GM19324 (cell line): Measurements from ENCODE around the gene CDC25A.
A peak's percentile ranks its signal among the peaks of the same experiment; 100 is the strongest.
"Not testable (repeated sequence)": the region's sequence is repeated elsewhere in the genome, so short reads cannot be mapped to it uniquely, and the experiment has no call there.

Experiments used
- ATAC-seq: cut with Tn5 transposase; IDR thresholded peaks from one replicate; pipeline ENCODE4 v1.9.1; 2021; ENCODE audit warnings: mild to moderate bottlenecking, moderate library complexity; ENCODE audit not compliant: unreplicated experiment, low FRiP score

Gene CDC25A

DNA sequence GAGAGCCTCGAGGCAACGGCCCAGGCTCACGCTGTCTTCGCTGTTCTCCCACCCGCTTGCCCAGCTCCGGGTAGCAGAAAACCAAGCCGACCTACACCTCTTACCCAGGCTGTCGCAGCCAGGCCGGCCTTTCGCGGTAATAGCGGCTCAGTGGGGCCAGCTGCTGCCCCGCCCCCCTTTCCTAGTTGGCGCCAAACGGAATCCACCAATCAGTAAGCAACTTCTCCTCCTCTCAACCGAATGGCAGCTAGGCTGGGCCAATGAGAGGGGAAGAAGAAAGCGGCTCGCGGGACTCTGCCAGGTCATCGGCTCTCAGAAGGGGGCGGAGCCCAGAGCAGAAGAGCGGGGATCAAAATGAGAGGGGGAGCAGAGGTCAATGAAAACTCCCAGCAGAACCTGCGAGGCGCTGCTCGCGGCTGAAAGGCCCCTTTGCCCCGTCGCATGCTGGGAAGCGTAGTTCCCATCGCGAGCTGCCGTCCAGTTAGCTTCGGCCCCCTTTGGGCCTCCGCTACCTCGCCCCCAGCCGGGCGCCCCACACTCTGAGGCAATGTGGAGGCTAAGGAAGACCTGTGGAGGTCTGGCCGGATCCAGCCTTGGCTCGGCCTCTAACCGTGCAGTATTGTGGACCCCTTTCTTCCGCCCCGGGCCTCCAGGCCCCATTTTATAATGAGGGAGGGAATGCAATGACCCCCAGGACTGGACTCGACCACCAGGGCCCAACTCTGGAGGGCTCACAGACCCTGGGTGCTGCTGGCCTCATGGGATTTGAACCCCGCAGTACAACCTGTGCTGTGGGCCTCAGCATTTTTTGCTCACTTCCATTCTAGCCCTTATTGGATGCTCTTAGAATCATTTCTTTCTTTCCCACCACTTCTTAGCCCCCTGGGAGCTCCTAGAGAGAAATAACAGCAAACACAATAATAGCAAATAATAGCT lies at the start of gene CDC25A:
Gene CDC25A, minus strand, starts transcription at position 152 of the 936 bp plus-strand sequence. CDS start 470 bp downstream, outside the sequence.
- ATAC-seq = peak; percentile 89

- ATAC-seq = no peak
Measured at GRCh38 chr3:48236531-48236930, 48.3 kb upstream of the CDC25A start.

DNA sequence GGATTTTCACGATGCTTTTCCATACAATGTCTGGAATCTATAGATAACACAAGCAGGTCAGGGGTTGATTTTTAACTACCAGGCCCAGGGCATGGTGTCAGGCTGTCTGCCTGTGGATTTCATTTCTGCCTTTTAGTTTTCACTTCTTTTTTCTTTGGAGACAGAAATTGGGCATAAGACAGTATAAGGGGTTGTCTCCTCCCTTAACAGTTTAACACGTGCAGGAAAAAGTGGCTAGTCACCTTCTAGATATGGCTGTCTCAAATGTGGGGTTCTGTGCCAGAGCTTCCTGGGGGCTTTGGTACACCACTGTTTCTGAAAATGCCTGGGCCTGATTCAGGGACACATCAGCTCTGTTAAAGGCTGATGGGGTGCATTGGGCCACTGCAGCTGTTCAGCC lies 45.3 kb upstream of the CDC25A start:
- no peak for ATAC-seq

- ATAC-seq = no peak
Measured at GRCh38 chr3:48232734-48233133, 44.5 kb upstream of the CDC25A start.

DNA sequence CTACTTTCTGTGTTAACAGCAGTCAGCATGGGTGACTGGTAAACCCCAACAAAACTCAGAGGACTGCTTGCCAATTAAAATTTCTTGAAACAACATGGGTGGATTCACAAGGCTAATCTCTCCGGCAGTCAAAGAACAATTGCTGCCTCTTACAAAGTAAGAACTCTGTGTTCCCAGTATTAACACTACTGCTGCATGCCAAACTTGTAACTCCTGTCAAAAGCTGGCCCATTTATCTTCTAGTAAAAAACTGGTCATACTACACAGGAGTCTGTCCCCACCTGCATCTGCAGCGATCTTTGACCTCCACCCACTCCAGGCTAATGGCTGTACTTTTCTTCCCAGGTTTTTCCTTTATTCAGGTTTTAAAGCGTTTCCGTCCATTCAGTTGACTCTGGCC lies 44.0 kb upstream of the CDC25A start:
- ATAC-seq = no peak

- ATAC-seq = no peak
Measured at GRCh38 chr3:48226939-48227338, 38.7 kb upstream of the CDC25A start.

- no peak for ATAC-seq
Measured at GRCh38 chr3:48225587-48225986, 37.4 kb upstream of the CDC25A start.

DNA sequence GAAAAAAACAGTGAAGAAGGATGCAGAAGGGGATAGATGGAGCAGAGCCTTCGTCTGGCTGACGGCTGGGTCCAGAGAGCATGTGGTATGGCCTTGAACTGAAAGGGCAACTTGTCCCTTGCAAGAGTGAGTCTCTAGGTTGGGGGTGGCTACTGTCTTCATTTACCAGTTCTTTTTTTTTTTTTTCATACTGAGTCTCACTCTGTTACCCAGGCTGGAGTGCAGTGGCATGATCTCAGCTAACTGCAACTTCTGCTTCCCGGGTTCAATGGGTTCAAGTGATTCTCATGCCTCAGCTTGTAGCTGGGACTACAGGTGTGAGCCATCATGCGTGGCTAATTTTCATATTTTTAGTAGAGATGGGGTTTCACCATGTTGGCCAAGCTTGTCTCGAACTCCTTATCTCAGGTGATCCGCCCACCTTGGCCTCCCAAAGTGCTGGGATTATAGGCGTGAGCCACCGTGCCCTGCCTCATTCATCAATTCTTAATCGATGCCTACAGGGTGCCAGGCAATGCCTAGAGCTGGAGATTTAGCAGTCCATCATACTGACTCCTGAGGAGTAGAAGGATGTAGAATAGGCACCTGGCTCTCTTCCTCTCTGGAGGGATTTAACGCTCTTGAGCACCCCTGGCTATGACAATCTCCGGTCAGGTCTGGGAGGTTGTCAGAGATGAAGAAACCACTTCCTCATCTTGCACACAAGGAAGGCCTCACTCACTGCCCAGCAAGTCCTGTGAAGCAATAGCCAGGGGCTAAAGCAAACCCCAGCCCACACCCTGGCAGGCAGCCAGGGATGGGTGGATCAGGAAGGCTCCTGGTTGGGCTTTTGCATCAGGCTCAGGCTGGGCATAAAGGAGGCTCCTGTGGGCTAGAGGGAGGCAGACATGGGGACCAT lies 34.6 kb upstream of the CDC25A start, which contains the start of gene CAMP:
Gene CAMP, plus strand, starts transcription at position 880 of the 898 bp plus-strand sequence. Its CDS starts 17 bp downstream, at position 897.
- peak; percentile 59 for ATAC-seq

DNA sequence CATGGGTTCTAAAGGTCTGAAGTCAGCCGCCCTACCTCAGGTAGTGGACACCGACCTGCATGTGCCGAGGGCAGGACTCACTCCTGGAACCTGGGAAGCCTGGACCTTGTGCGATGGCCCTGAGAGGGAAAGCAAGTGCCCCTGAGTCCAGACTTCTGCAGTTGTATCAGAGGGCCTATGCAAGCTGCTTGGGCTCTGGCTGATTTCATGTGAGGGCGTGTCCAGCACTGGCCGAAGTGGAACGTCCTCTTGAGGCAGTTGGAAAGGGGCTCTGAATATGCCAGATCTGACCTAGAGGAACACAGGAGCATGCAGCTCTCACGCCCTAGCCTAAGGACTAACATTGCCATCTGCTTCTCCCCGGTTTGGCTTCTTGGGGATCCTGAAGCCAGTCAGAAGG lies 32.5 kb upstream of the CDC25A start:
- ATAC-seq = no peak

DNA sequence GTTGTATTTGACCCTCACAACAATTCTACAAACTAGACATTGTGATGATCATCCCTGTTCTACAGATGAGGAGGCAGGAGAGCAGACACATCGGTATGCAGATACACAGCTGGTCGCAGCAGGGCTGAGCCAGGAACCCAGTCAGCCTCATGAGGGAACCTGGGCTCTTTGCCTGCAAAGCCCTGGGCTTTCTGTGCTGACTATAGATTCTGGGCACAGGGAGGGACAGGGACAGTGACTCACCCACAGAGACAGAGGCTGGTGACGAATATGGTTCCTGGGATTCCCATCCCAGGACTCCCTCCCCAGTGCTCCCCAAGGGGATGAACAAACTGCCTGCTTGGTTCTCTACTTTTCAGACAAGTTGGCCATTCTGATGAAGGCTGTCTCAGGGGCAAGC lies 31.3 kb upstream of the CDC25A start:
- ATAC-seq = no peak

GRCh38 chr3:48218537-48218936 lies 30.3 kb upstream of the CDC25A start:
- no peak for ATAC-seq

- ATAC-seq = no peak
Measured at GRCh38 chr3:48217449-48217848, 29.2 kb upstream of the CDC25A start.

DNA sequence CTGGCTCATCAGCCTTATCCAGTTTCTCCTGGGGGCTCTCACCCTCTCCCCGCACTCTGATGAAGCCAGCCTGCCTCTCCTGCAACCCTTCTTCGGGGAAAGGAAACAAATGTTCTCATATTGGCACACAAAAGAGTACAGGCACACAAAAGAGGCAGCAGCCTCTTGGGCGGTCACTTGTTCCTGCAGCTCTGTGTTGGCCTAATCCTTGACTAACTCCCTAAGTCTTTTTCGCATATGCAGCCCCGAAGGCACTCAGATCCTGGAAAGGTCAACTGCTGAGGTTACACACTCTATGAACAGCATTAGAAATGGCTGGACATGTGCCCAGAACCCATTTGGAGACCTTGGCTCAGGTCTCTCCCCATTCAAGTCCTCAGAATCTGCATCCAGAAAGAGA lies 27.7 kb upstream of the CDC25A start:
- ATAC-seq = no peak

- ATAC-seq = no peak
Measured at GRCh38 chr3:48215466-48215865, 27.2 kb upstream of the CDC25A start.

DNA sequence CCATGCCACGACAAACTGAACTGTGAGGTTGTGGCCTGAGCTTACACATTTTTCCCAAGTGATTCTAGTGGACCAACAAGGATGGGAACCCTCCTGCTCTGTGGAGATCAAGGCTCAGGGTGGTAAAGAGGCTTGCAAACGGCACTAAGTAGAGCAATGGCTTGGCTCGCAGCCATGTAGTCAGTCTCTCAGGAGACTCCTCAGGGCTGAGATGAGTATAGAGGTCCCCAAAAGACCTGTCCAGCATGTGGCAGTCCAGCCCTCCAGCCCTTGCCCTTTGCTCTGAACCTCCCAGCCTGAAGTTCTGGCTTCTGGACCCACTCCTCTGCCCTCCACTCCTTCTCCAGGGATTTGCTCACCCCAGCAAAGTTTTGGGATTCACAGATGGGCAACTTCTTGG lies 26.8 kb upstream of the CDC25A start:
- ATAC-seq = no peak

- no peak for ATAC-seq
Measured at GRCh38 chr3:48214225-48214624, 26.0 kb upstream of the CDC25A start.

DNA sequence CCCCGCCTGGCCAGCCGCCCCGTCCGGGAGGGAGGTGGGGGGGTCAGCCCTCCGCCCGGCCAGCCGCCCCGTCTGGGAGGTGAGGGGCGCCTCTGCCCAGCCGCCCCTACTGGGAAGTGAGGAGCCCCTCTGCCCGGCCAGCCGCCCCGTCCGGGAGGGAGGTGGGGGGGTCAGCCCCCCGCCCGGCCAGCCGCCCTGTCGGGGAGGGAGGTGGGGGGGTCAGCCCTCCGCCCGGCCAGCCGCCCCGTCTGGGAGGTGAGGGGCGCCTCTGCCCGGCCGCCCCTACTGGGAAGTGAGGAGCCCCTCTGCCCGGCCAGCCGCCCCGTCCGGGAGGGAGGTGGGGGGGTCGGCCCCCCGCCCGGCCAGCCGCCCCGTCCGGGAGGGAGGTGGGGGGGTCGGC lies 23.6 kb upstream of the CDC25A start:
- ATAC-seq = not testable (repeated sequence)

GRCh38 chr3:48210534-48210933 lies 22.3 kb upstream of the CDC25A start:
- not testable (repeated sequence) for ATAC-seq

DNA sequence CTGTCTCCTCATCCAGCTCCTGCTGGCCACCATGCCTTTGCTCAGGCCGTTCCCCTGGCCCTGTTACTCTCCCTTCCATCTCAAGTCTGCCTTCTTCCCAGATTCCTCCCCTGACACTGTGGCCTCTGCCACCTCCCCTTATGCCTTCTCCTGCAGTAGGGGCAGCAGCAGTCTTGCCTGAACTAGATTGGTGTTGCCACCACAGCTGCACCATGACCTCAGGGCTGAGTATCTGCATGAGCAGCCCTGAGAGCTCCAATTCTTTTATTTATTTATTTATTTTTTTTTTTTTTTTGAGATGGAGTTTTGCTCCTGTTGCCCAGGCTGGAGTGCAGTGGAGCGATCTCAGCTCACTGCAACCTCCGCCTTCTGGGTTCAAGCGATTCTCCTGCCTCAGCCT lies 21.2 kb upstream of the CDC25A start:
- ATAC-seq = no peak

DNA sequence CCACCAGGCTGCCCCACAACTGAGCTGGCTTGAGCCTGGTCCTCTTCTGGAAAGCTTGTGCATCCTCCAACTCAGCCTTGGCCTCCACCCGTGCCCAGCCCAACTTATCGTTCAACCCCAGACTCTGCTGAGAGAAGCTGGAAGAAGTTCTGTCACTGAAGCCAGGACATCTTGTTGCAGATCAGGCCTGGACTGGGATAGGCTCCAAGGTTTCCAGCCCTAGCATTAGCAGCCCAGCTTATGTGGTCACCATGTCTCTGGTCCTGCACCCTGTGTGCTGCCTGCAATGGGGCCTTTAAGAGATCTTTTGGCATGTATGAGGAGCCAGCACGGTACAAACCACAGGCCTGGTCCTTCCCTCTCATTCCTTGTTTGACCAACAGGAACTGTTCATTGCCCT lies 19.9 kb upstream of the CDC25A start:
- no peak for ATAC-seq

- ATAC-seq = no peak
Measured at GRCh38 chr3:48202632-48203031, 14.4 kb upstream of the CDC25A start.
